SK-N-SH treated with all-trans-retinoic acid at 6 μM for 48 hours (cell line): ENCODE results near the gene MSH5.
"Not testable (repeated sequence)": the region's sequence is repeated elsewhere in the genome, so short reads cannot be mapped to it uniquely, and the experiment has no call there.

ENCODE experiments used
- ATAC-seq: fragments of 200-7000 bp; cut with Tn5 transposase; 3 replicates; pipeline ENCODE4 v1.9.1; 2020; ENCODE audit warnings: mild to moderate bottlenecking, moderate library complexity
- ARNTL ChIP-seq: fragments of 450-650 bp; formaldehyde crosslinking; IDR thresholded peaks from 2 replicates; pipeline ENCODE4 v1.5.0; 2020; ENCODE audit warnings: low read depth, mild to moderate bottlenecking, moderate library complexity, borderline replicate concordance
- BACH2 ChIP-seq: fragments of 250-450 bp; sonication (Bioruptor Pico); IDR thresholded peaks from 2 replicates; pipeline ENCODE4 v1.9.0; 2021; ENCODE audit warnings: mild to moderate bottlenecking, borderline replicate concordance
- CREB5 ChIP-seq: fragments of 250-450 bp; sonication (Bioruptor Pico); IDR thresholded peaks from 2 replicates; pipeline ENCODE4 v1.5.1; 2020; ENCODE audit warnings: low read depth, mild to moderate bottlenecking, moderate library complexity
- CSDC2 ChIP-seq: fragments of 250-450 bp; sonication (Bioruptor Pico); IDR thresholded peaks from 2 replicates; pipeline ENCODE4 v1.5.0; 2020; ENCODE audit warnings: mild to moderate bottlenecking, moderate library complexity
- CSRNP3 ChIP-seq: fragments of 250-450 bp; sonication (Bioruptor Pico); IDR thresholded peaks from 2 replicates; pipeline ENCODE4 v1.5.1; 2021; ENCODE audit warnings: mild to moderate bottlenecking, moderate library complexity
- ESRRG ChIP-seq: fragments of 250-450 bp; sonication (Bioruptor Pico); IDR thresholded peaks from 2 replicates; pipeline ENCODE4 v1.6.1; 2021; ENCODE audit warnings: mild to moderate bottlenecking
- GLIS3 ChIP-seq: fragments of 250-450 bp; sonication (Bioruptor Pico); IDR thresholded peaks from 2 replicates; pipeline ENCODE4 v1.5.0; 2020; ENCODE audit warnings: mild to moderate bottlenecking, moderate library complexity
- PATZ1 ChIP-seq: fragments of 250-450 bp; sonication (Bioruptor Pico); IDR thresholded peaks from 2 replicates; pipeline ENCODE4 v1.8.0; 2020; ENCODE audit warnings: mild to moderate bottlenecking, moderate library complexity, borderline replicate concordance
- POU6F1 ChIP-seq: fragments of 250-450 bp; sonication (Bioruptor Pico); IDR thresholded peaks from 2 replicates; pipeline ENCODE4 v1.8.0; 2021; ENCODE audit warnings: low read depth, mild to moderate bottlenecking, moderate library complexity, borderline replicate concordance
- PPARA ChIP-seq: fragments of 250-450 bp; sonication (Bioruptor Pico); IDR thresholded peaks from 2 replicates; pipeline ENCODE4 v1.5.0; 2020; ENCODE audit warnings: mild to moderate bottlenecking, borderline replicate concordance
- RARB ChIP-seq: fragments of 250-450 bp; sonication (Bioruptor Pico); IDR thresholded peaks from 2 replicates; pipeline ENCODE4 v1.8.0; 2021; ENCODE audit warnings: mild to moderate bottlenecking, moderate library complexity
- SNAI2 ChIP-seq: fragments of 250-450 bp; sonication (Bioruptor Pico); IDR thresholded peaks from 2 replicates; pipeline ENCODE4 v1.5.0; 2020; ENCODE audit warnings: mild to moderate bottlenecking, moderate library complexity
- TCF4 ChIP-seq: fragments of 250-450 bp; sonication (Bioruptor Pico); IDR thresholded peaks from 2 replicates; pipeline ENCODE4 v1.8.0; 2021; ENCODE audit warnings: mild to moderate bottlenecking, moderate library complexity, borderline replicate concordance
- TOX ChIP-seq: fragments of 250-450 bp; sonication (Bioruptor Pico); IDR thresholded peaks from 2 replicates; pipeline ENCODE4 v1.8.0; 2021; ENCODE audit warnings: mild to moderate bottlenecking, moderate library complexity, borderline replicate concordance
- TSHZ2 ChIP-seq: fragments of 250-450 bp; sonication (Bioruptor Pico); IDR thresholded peaks from 2 replicates; pipeline ENCODE4 v1.5.0; 2020; ENCODE audit warnings: mild to moderate bottlenecking, moderate library complexity
- ZC3H10 ChIP-seq: fragments of 250-450 bp; sonication (Bioruptor Pico); IDR thresholded peaks from 2 replicates; pipeline ENCODE4 v1.5.1; 2021; ENCODE audit warnings: mild to moderate bottlenecking, moderate library complexity
- ZFP3 ChIP-seq: fragments of 250-450 bp; sonication (Bioruptor Pico); IDR thresholded peaks from 2 replicates; pipeline ENCODE4 v1.5.0; 2020; ENCODE audit warnings: mild to moderate bottlenecking, moderate library complexity
- ZFP30 ChIP-seq: fragments of 450-650 bp; formaldehyde crosslinking; IDR thresholded peaks from 2 replicates; pipeline ENCODE4 v1.5.0; 2022; ENCODE audit warnings: mild to moderate bottlenecking, moderate library complexity
- ZNF565 ChIP-seq: fragments of 450-650 bp; formaldehyde crosslinking; conservative IDR thresholded peaks from 2 replicates; pipeline ENCODE4 v1.5.0; 2020; ENCODE audit warnings: low read depth, mild to moderate bottlenecking, moderate library complexity
- ZNF70 ChIP-seq: fragments of 450-650 bp; formaldehyde crosslinking; IDR thresholded peaks from 2 replicates; pipeline ENCODE4 v1.5.0; 2020; ENCODE audit warnings: mild to moderate bottlenecking, moderate library complexity
- ZNF8 ChIP-seq: fragments of 450-650 bp; formaldehyde crosslinking; IDR thresholded peaks from 2 replicates; pipeline ENCODE4 v1.5.0; 2020; ENCODE audit warnings: mild to moderate bottlenecking, moderate library complexity

The MSH5 gene

GRCh38 chr6:31707701-31708100 is 32.1 kb upstream of the MSH5 start:
- no peak for ATAC-seq
- TF ChIP-seq ZC3H10 (CRISPR knock-in tag) (no peak), ARNTL (no peak), POU6F1 (CRISPR knock-in tag) (no peak), ZNF565 (CRISPR knock-in tag) (no peak)

GRCh38 chr6:31708224-31708623 is 31.6 kb upstream of the MSH5 start:
- no peak for ATAC-seq

GRCh38 chr6:31709157-31709556 is 30.6 kb upstream of the MSH5 start:
- ATAC-seq: not testable (repeated sequence)

More at GRCh38 chr6:31708224-31708623, 31.6 kb upstream of the MSH5 start:
- TF ChIP-seq RARB (CRISPR knock-in tag): no peak
- no peak for TF ChIP-seq SNAI2 (CRISPR knock-in tag)
- TF ChIP-seq PPARA (CRISPR knock-in tag): no peak
- TF ChIP-seq CREB5 (CRISPR knock-in tag): no peak
- no peak for TF ChIP-seq TSHZ2 (CRISPR knock-in tag)

GRCh38 chr6:31710523-31711219 is 29.1 kb upstream of the MSH5 start:
- ATAC-seq: no peak
- no peak for TF ChIP-seq SNAI2 (CRISPR knock-in tag)
- TF ChIP-seq, all 23 proteins: peak for 0

- no peak for ATAC-seq
- TF ChIP-seq ZFP30 (CRISPR knock-in tag): no peak
- TF ChIP-seq ZNF8: no peak
- TF ChIP-seq CSRNP3 (CRISPR knock-in tag): no peak
- no peak for TF ChIP-seq GLIS3 (CRISPR knock-in tag)
- TF ChIP-seq BACH2 (CRISPR knock-in tag): no peak
- TF ChIP-seq PPARA (CRISPR knock-in tag): no peak
- no peak for TF ChIP-seq ZFP3 (CRISPR knock-in tag)
- no peak for TF ChIP-seq PATZ1 (CRISPR knock-in tag)
- TF ChIP-seq SNAI2 (CRISPR knock-in tag): no peak
- no peak for TF ChIP-seq ESRRG
- TF ChIP-seq ZNF70: no peak
- no peak for TF ChIP-seq ZC3H10 (CRISPR knock-in tag)
- no peak for TF ChIP-seq TSHZ2 (CRISPR knock-in tag)
- TF ChIP-seq RARB (CRISPR knock-in tag): no peak
- TF ChIP-seq TCF4: no peak
- TF ChIP-seq CSDC2 (CRISPR knock-in tag): no peak
- TF ChIP-seq TOX (CRISPR knock-in tag): no peak
- no peak for TF ChIP-seq CREB5 (CRISPR knock-in tag)
Observed at GRCh38 chr6:31711233-31711632, 28.6 kb upstream of the MSH5 start.
